Ishikawa (cell line): ENCODE data around the gene FGD6.

Experiments used
- CEBPB ChIP-seq: IDR thresholded peaks from 2 replicates; pipeline ENCODE4 v1.6.1; 2012
- CREB1 ChIP-seq: IDR thresholded peaks from 2 replicates; pipeline ENCODE4 v1.6.1; 2012; ENCODE audit warnings: low read depth
- EGR1 ChIP-seq: IDR thresholded peaks from 2 replicates; pipeline ENCODE4 v1.6.1; 2012
- EP300 ChIP-seq: IDR thresholded peaks from 2 replicates; pipeline ENCODE4 v1.6.1; 2012; ENCODE audit warnings: borderline replicate concordance
- FOXM1 ChIP-seq: IDR thresholded peaks from 2 replicates; pipeline ENCODE4 v1.6.1; 2012; ENCODE audit warnings: low read depth, borderline replicate concordance
- MAX ChIP-seq: IDR thresholded peaks from 2 replicates; pipeline ENCODE4 v1.6.1; 2012
- NFIC ChIP-seq: IDR thresholded peaks from 2 replicates; pipeline ENCODE4 v1.6.1; 2012
- RAD21 ChIP-seq: IDR thresholded peaks from 2 replicates; pipeline ENCODE4 v1.6.1; 2012; ENCODE audit warnings: low read depth
- REST ChIP-seq: IDR thresholded peaks from 2 replicates; pipeline ENCODE4 v1.6.1; 2012; ENCODE audit warnings: low read depth, mild to moderate bottlenecking
- TAF1 ChIP-seq: IDR thresholded peaks from 2 replicates; pipeline ENCODE4 v1.6.1; 2012; ENCODE audit warnings: low read depth, mild to moderate bottlenecking
- TCF12 ChIP-seq: IDR thresholded peaks from 2 replicates; pipeline ENCODE4 v1.6.1; 2012; ENCODE audit warnings: low read depth
- TEAD4 ChIP-seq: IDR thresholded peaks from 2 replicates; pipeline ENCODE4 v1.6.1; 2012
- USF1 ChIP-seq: IDR thresholded peaks from 2 replicates; pipeline ENCODE4 v1.6.1; 2012
- YY1 ChIP-seq: IDR thresholded peaks from 2 replicates; pipeline ENCODE4 v1.6.1; 2012; ENCODE audit warnings: low read depth
- ZBTB7A ChIP-seq: IDR thresholded peaks from 2 replicates; pipeline ENCODE4 v1.6.1; 2012; ENCODE audit warnings: low read depth

FGD6 gene

GRCh38 chr12:95192271-95192670 is 25.0 kb downstream of the FGD6 start:
- TF ChIP-seq MAX: no peak
- TF ChIP-seq RAD21: no peak
- no peak for TF ChIP-seq TAF1
- no peak for TF ChIP-seq NFIC
- TF ChIP-seq YY1: no peak
- TF ChIP-seq EP300: no peak
- no peak for TF ChIP-seq EGR1
- TF ChIP-seq FOXM1: no peak
- TF ChIP-seq USF1: no peak
- TF ChIP-seq CEBPB: no peak
- no peak for TF ChIP-seq CREB1
- TF ChIP-seq TEAD4: no peak
- no peak for TF ChIP-seq TCF12

GRCh38 chr12:95191060-95191696 is 26.1 kb downstream of the FGD6 start:
- TF ChIP-seq TCF12 (no peak), FOXM1 (no peak), EP300 (no peak), CREB1 (no peak)

GRCh38 chr12:95187865-95188415 is 29.3 kb downstream of the FGD6 start:
- TF ChIP-seq TCF12: no peak
- no peak for TF ChIP-seq MAX
- TF ChIP-seq TAF1: no peak
- no peak for TF ChIP-seq RAD21
- TF ChIP-seq EGR1: no peak

- TF ChIP-seq TCF12: no peak
- no peak for TF ChIP-seq YY1
Measured at GRCh38 chr12:95185854-95186253, 31.4 kb downstream of the FGD6 start.

- TF ChIP-seq TAF1 (no peak), RAD21 (no peak), TEAD4 (no peak), EP300 (no peak), MAX (no peak), ZBTB7A (no peak), YY1 (no peak), CREB1 (no peak)
Measured at GRCh38 chr12:95185072-95185471, 32.2 kb downstream of the FGD6 start.

- TF ChIP-seq EGR1: no peak
- no peak for TF ChIP-seq CREB1
- no peak for TF ChIP-seq TCF12
- no peak for TF ChIP-seq TAF1
- TF ChIP-seq EP300: no peak
- TF ChIP-seq CEBPB: no peak
- no peak for TF ChIP-seq REST
- no peak for TF ChIP-seq ZBTB7A
Measured at GRCh38 chr12:95184121-95184520, 33.1 kb downstream of the FGD6 start.

GRCh38 chr12:95182868-95183415 is 34.3 kb downstream of the FGD6 start:
- no peak for TF ChIP-seq TEAD4
- no peak for TF ChIP-seq USF1
- no peak for TF ChIP-seq CREB1

- TF ChIP-seq TCF12: no peak
- no peak for TF ChIP-seq RAD21
- no peak for TF ChIP-seq YY1
- no peak for TF ChIP-seq EGR1
- no peak for TF ChIP-seq REST
Measured at GRCh38 chr12:95181103-95181502, 36.2 kb downstream of the FGD6 start.
